Kidney glomerular epithelial cell (primary cell): ENCODE results near the gene ADARB2.
"Not testable (repeated sequence)": the region's sequence is repeated elsewhere in the genome, so short reads cannot be mapped to it uniquely, and the experiment has no call there.

Experiments
- DNase-seq: peaks from one replicate; lab custom pipeline; 2025; lab: John Stamatoyannopoulos, UW

ADARB2 gene

DNA sequence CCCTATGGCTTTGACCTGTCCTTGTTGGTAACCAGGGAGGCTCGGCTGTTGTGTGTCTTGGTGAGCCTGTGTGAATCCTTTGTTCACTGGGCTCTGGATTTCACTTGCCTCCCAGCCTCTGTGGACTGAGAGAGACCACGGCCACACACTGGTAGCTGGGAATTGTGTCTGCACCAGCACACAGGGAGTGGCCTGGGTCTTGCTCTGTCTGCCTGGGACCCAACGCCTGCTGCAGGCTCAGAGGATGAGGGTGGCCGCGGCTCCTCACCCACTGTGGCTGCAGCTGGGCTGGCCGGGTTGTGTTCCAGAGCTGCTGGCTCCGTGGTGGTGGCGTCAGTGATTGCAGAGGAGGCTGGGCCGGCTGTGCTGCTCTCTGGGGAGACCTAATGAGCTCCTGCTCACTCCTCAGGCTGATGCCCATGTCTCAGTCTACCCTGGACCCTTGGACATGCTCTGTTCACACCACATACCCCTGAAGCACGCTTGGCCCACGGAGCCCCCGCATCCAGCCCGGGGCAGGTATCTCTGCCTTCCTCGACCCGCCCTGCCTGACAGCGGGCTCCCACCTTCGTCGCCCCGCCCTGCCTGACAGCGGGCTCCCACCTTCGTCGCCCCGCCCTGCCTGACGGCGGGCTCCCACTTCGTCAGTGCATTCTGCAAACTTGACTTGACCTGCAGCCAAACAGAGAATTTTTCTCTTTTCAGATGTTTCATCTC lies 328.5 kb downstream of the ADARB2 start:
- DNase-seq, result no peak

GRCh38 chr10:1406967-1407945 lies 330.1 kb downstream of the ADARB2 start:
- no peak for DNase-seq

GRCh38 chr10:1406132-1406966 lies 331.0 kb downstream of the ADARB2 start:
- DNase-seq, result no peak

DNA sequence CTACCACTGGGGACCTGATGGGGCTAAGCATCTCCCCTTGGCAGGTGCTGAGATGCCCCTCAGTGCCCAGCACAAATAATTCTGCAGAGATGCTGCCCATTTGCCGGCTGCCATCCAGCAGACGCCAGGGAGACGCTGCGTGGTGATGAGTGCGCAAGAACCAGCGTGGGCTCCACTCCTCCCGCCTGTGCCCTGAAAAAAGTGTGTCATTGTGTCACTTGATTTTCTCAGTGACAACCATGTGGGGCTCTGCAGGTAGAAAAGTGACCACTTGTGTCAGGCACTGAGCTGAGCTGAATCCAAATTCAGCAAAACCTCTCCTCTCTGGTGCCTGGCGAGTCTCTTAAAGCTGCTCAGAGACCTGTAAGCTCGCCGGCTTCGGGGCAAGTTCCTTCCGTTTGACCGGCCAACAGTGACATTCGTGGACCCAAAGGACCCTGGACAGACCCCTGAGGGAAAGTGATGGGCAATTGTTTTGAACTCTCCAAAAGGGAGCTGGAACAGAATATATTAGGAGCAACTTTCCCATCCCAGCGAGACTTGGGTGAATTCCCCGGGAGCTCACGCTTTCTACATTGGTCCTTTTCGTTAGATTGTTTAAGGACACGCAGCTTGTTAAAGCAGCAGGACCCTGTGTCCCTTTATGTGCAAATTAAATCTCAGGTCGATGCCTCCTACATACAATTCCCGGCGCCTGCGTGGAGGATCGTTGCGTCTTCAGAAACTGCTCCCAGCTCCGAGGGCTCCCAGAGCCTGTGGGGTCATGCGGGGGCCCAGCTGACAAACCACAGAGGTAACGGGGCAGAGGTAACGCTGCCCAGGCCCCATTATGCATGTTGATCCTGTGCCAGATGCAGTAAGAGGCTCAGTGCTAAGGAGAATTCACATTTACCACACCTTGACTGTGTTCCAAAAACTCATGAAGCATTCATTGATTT lies 332.7 kb downstream of the ADARB2 start:
- DNase-seq, result no peak

DNA sequence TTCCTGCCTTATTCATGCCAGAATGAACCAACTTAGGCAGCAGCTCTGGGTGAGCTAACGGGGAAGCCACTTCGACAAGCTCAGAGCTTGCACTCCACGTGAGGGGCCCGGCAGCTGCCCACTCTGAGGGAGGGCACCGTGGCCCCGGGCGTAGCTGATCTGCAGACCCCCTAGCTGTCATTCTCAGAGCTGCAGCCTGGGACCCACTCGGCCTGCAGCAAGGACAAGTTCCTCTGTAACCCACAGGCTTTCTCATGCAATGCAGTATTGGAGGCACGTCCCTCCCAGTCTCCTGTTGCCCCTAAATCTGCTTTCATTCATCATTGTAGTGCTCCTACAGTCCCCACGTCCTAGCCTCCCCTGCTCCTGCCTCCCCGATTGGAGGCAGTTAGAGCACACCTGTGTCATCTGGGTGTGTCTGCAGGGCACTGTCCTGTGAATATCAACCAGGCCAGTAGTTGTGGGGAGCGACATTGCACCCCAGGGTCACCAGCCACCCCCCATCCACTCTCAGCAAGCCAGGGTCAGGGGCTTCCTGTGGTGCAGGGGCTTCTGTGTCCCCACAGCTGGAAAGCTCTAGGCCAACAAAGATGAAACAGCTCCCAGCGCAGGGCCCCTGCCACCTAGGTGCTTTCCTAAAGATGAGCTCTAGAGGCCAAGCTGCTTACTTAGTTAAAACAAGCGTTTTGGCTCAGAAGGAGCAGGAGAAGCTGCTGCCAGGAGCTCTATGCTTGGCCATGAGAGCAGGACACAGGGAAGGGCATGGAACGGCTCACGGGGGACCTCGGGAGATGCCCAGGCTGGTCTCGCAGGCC lies 333.6 kb downstream of the ADARB2 start:
- DNase-seq, result no peak

DNA sequence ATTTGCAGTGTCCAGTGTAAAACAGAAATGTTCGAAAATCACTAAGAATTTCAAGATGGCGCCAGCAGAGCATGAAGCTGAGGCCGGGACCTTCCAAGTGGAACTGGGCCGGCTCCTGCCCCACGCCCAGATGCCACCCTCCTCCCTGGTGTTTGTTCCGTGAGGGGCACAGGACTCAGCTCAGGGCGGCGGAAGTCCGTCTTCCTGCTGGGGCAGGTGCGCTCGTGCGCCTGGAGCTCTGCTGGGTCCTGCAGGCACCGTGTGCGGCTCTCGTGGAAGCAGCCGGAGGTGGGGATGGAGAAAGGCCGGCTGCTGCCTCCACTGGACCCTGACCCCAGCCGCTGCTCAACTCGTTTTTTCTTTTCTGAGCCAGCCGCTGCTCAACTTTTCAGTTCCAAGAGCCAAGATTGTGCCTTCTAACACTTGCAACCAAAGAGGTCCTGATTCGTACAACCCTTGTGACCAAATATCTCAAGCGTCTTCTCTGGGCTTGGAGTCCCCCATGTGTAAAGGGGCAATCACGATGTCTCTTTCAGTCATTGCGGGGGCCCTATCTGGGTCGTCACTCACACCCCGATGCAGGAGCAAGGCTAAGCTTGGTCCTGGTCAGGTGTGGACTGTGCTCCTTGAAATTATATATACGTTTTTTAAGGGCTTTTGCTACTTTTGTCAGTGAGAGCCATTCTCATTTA lies 334.4 kb downstream of the ADARB2 start:
- no peak for DNase-seq

DNA sequence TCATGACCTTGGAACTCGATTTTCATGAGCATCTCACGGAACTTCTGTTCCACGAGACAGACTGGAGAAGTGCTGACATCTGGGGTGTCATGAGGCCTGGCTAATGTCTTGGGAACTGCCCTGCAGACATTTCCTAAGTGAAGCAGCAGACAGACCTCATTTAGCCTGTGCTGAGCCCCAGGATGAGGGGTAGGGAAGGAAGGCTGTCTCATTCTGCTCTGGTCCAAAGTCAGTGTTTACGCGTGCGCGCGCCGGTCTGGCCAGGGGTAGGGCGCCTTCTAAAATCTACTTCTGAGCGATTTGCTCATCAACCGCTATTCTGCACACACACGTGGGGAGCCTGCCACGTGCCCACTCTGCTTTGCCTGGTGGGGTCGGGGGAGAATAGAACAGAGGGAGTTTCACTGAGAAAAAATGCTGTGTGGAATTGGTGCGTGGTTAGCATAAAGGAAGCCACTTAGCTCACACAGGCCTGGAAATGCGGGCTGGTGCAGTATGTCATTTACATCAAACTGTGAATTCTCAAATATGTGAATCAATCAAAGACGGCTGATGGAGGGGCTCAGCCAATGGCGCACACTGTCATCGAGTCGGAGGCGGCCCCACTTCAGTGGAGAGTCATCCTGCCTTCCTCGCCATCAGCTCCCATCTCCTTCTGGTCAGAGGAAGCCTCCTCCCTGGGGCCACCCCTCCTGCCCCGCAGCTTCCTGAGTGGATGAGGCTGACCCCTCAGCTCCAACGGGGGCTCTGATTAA lies 335.1 kb downstream of the ADARB2 start:
- DNase-seq, result no peak

DNA sequence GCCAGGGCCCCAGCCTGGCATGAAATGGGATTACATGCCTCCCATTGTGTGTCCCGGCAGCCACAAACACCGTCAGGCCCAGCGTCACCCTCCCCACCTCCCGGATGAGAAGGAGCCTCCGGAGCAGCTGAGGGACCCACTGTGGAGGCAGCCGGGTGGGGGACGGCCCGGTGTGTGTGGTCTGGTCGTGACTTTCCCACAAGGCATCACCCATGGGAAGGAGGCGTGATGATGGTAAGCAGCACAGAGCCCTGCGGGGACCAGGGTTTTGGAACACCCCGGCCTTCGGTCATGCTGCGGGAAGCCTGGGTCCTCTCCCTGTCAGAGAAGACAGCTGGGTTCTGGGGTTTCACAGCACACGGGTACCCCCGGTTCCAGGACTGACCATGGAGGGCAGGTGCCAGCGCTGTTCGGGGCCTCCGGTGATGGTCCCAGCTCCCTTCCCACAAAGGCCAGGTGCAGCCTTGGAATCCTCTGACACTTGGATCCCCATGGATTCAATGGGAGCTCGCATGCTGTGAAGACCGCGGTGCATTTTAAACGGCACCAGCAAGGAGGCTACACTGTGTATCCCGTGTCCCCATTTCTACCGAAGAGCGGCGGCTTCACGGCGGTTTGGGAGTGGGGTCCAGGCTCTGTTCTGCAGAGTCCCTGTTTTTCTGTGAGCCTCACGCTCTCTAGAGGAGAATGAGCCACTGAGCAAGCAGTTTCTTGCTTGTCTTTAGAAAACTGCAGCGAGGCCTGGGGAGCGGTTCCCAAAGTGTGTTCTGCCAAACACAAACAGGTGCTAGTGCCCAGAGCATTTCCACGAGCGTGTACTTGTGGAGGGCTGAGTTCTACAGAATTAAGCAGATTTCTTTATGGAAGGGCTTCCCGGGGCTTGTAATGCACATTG lies 336.0 kb downstream of the ADARB2 start:
- no peak for DNase-seq

DNA sequence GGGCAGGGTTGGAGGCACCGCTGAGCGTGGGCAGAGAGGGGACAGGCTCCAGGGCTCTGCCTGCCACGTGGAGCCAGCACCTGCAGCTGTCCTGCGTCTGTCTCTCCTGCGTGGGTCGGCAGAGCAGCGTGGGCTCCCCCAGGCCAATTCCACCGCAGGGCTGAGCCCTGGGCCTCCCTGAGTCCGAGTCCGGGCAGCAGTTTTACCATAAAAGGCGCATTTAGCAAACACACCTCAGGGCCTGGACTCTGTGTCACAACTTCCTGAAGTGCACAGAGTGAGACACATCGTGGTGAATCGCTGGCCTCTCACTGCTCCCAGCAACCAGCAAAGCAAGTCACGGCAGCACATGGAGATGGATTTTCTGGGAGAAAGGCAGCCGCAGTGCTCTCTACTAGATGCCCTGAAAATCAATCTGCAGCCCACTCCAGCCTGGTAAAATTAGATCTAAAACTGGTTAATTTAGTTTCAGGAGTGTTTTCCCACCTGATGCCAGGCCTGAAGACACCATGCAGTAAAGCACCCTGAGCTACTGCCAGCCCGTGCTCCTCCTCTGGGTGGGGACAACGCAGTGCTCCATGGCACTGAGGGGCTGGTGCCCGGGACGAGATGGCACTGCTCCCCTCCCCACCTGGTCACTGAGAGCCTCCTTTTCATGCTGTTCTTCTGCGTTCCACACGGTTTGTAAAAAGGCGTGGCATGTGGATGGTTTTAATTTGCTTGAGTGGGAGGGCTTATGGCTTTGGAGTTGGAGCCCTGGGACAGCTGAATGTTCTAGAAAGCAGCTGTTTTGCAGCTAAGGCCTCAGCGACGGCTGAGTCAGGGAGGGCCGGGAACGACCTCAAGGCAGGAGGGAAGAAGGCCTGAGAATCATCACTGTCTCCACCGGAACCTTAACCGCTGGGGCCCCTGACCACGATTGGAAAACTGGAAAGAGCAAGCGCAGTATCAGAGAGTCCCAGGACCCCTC lies 336.9 kb downstream of the ADARB2 start:
- DNase-seq, result no peak

DNA sequence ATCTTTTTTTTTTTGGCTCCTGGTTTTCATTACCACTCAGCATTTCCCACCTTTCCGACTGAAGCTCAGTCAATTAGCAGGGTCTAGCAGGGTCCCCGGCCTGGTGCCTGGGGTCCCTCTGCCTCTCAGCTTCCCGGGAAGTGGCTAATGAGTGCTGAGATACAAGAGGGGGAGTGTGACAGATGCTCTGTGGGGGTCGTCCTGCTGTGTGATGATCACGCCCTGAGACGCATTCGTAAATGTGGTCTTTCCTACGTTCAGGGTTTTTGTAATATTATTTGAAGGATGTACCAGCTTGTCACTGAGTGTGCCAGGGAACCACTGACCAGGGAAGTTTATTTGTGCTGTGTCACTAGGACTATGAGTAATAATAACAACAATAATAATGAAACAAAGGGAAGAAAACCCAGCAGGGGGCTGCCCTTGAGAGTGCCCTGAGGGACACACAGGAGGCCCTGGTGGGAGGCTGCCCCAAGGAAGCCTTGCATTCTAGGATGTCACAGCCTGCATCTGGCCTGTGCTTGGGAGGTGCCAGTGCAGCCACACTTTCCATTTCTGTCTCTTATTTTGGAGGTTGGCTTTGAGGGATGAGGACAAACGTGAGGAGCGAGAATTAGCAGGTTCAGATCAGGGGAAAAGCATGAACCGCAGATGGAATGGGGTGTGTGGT lies 337.8 kb downstream of the ADARB2 start:
- no peak for DNase-seq

DNA sequence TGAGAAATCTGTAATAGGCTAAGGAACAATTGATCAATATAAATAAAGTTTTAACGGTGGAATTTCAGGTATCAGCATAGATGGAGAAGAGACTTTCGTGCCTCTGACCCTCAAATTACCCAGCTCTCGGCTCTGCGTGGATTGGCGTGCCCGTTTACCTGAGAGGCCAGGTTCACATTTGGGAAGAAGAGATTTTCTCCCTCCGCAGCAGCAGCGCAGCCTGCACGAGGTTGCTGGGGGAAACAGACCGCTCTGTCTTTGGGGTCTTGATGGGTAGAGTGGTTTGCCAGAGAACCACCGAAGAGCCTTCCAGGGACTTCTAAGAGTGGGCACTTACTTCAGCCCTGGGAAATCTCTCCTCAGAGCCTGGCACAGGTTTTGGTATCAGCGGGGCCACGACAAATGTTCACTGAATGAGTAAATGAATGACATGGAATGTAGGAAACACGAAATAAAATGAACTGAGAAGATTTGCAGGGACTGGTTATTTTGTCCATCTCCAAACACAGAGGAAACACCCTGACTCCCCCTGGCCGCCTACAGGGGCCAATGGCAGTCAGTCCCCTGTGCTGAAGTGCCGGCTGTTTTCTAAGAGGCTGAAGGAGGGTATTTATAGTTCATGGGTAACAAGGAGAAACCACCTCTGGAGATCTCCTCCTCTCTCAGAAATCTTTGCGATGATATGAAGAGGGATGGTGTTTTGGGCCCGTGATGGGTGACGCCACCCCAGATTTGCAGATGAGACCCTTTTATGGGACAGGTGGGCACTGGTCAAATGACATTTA lies 338.5 kb downstream of the ADARB2 start:
- DNase-seq, result no peak

- DNase-seq, result not testable (repeated sequence)
These were observed 339.2 kb downstream of the ADARB2 start for GRCh38 chr10:1398116-1398515.

DNA sequence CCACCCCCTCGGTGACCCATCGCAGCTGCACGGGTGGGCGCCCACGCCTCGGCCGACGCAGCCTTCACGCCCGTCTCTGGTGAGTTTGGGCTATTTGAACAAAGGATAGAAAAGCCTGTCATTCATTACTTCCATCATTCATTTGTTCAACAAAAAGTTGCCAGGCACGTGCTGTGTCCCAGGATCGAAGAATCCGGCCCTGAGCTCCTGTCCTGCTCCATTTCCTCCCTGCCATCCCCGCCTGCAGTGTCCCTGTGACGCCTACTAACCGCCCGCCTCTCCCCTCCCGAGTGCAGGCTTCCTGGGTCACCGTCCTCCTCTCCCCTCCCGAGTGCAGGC lies 341.1 kb downstream of the ADARB2 start:
- DNase-seq, result no peak

- no peak for DNase-seq
These were observed 341.6 kb downstream of the ADARB2 start for GRCh38 chr10:1395481-1396296.
